HG03442 (cell line): ENCODE results near the gene FRAT2.

Experiments used
- ATAC-seq: cut with Tn5 transposase; IDR thresholded peaks from one replicate; pipeline ENCODE4 v1.9.1; 2021; ENCODE audit warnings: mild to moderate bottlenecking, moderate library complexity; ENCODE audit not compliant: unreplicated experiment

The FRAT2 gene

DNA sequence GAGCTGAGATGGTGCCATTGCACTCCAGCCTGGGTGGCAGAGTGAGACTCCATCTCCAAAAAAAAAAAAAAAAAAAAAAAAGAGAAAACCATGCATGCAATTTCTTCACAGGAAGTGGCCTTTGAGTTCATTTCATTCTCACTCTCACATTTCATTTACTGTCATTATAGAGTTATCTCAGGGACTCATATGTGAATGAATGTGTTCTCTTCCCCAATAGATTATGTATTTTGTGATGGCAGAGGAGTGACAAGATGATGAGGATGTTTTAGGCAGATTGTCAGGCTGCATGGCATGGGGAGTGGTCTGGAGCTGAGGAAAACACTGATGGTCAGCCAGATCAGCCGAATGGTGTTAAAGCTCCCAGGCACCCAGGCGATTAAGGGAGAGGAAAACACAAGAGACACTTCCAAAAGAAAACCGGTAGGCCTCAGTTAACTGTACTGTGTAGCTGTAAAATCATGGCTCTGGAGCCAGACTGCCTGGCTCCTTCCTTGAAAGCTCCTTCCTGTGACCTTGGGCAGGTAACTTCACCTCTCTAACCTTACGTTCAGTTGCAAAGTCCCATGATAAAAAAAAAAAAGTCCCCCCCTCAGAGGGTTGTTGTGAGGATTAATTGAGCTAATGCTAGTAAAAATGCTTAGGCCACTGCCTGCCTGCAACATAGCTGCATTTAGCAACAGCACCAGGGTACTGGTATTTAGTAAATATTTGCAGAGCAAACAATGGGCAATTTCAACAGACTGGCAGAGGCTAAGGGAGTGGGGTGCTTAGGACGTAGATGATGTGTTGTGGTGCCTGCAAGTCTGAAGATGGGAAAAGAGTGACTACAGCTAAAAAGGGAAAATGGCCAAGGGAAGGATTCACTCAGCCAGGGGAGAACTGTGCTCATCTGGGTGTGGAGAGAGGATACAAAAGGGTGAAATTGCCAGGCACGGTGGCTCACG lies 6.9 kb downstream of the FRAT2 start:
- no peak for ATAC-seq

GRCh38 chr10:97325754-97326153 lies 8.8 kb downstream of the FRAT2 start:
- no peak for ATAC-seq

- ATAC-seq, result no peak
Observed at GRCh38 chr10:97323501-97323900, 11.0 kb downstream of the FRAT2 start.

- no peak for ATAC-seq
Observed at GRCh38 chr10:97321804-97322190, 12.7 kb downstream of the FRAT2 start.

DNA sequence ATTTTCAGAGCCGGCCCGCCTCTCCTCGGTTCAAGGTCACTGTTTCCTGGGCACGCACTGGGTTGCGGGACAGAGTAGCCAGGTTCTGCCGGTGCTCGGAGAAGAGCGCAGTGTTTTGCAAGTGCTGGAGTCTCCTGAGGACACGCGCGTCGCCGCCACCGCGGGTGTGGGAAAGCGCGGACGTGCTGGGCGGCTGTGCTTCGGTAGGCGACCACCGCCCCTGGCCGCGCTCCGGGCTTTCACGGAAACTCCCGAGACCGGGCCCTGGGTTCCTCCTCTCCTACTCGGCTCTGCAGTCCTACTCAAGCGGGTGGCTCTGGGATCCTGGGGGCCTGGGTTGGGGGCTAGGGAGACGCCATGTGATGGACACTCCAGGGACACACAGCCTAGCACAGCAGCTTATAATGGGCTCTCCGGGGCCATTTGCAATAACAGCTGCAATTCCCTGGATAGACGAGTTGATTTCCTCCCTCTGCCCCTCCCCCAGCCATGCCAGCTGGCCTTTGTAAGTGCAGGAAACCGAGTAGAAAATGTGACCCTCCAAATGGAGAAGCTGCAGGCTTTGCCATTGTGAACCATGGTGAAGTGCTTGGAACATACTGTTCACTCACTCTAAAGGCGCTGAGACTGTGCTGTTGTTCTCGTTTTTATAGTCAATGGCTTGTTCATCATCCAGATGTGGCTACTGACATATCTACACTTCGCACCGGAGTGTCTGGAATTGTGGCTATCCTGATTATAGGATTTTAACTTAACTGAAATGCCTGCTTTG lies 13.3 kb downstream of the FRAT2 start:
- ATAC-seq, result no peak

DNA sequence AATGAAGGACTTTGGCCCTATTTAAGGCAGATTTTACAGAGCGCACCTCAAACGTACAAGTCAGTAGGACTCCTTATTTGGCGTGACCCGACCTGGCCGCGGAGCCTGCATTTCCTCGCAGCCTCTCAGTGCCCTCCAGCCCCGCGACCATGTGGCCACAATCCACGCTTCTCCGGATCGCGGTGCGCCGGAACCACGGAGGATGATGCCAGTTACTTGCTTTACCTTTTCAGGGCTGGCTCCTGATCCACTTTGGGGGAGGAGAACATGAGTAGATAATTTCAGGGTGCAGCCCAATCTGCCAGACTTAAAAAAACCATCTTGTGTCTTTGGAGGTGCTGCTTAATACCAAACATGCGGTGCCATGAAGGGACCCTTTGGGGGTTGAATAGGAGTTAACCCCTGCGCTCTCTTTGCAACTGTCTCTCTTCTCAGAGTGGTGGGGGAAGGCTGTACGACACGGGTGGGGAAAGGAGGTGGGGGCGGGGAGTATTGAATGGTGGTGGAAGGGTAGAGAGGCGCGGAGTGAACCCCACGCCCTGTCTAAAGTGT lies 14.0 kb downstream of the FRAT2 start:
- ATAC-seq, result no peak

DNA sequence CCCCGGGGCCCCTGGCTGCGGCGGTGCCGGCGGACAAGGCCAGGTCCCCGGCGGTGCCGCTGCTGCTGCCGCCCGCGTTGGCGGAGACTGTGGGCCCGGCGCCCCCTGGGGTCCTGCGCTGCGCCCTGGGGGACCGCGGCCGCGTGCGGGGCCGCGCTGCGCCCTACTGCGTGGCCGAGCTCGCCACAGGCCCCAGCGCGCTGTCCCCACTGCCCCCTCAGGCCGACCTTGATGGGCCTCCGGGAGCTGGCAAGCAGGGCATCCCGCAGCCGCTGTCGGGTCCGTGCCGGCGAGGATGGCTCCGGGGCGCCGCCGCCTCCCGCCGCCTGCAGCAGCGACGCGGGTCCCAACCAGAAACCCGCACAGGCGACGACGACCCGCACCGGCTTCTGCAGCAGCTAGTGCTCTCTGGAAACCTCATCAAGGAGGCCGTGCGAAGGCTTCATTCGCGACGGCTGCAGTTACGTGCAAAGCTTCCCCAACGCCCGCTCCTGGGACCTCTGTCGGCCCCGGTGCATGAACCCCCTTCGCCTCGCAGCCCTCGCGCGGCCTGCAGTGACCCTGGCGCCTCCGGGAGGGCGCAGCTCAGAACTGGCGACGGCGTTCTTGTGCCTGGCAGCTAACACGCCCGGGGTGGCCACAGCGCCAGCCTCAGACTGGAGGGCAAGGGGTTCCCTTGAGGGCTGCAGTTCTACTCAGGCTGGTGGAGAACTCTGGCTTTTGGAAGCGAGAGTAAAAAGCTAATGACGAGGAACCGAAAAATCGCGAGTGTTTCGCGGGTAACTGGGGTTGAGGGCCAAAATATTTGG lies 14.7 kb downstream of the FRAT2 start:
- ATAC-seq, result peak; percentile 22

DNA sequence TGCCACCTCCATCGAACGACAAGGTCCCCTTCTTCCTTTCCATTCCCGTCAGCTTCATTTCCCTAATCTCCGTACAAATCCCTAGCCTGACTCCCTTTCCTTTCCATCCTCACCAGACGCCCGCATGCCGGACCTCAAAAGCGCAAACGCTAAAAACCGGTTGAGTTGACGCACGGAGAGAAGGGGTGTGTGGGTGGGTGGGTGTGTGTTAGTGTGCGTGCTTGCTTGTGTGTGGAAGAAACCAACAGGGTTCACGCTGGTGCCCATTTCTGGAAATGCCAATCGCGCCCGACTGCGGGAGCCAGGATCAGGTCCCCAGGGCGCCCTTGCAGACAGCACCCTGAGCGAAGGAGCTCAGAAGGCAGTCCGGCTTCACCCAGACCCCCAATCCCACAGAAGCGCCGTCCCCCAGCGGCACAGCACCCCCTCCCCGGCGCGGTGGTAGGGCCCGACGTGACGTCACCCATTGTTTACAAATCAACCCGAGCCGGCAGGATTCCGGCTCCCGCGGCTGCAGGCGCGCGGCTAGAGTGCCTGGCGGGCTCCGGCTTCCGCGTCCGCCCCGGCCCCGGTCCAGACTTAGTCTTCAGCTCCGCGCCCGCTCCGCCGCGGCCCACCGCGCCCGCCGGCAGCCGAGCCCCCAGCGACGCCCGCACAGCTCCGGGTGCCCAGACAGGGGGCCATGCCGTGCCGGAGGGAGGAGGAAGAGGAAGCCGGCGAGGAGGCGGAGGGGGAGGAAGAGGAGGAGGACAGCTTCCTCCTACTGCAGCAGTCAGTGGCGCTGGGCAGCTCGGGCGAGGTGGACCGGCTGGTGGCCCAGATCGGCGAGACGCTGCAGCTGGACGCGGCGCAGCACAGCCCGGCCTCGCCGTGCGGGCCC lies 15.5 kb downstream of the FRAT2 start, which contains the start of gene FRAT1:
TSS of gene FRAT1 (plus strand) at position 500 of the 880 bp plus-strand sequence. CDS start at position 683, 183 bp downstream.
- peak; percentile 80 for ATAC-seq

GRCh38 chr10:97314671-97315070 lies 19.9 kb downstream of the FRAT2 start:
- ATAC-seq, result no peak

GRCh38 chr10:97312897-97313296 lies 21.6 kb downstream of the FRAT2 start:
- no peak for ATAC-seq

DNA sequence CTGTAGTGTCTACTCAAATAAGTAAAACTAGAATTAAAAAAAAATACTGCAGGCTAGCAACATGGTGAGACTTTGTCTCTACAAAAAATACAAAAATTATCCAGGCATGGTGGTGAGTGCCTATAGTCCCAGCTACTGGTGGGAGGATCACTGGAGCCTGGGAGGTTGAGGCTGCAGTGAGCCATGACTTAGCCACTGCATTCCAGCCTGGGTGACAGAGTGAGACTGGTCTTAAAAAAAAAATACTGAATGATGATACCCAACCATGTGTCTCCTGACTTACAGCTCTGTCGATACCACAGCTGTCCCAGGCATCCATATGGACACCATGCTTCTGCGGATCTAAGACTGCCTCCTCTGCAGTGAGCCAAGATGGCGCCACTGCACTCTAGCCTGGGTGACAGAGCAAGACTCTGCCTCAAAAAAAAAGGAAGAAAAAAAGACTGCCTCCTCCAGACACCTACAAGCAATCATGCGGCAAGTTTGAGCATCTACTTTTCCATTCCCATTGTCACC lies 23.4 kb downstream of the FRAT2 start:
- no peak for ATAC-seq

DNA sequence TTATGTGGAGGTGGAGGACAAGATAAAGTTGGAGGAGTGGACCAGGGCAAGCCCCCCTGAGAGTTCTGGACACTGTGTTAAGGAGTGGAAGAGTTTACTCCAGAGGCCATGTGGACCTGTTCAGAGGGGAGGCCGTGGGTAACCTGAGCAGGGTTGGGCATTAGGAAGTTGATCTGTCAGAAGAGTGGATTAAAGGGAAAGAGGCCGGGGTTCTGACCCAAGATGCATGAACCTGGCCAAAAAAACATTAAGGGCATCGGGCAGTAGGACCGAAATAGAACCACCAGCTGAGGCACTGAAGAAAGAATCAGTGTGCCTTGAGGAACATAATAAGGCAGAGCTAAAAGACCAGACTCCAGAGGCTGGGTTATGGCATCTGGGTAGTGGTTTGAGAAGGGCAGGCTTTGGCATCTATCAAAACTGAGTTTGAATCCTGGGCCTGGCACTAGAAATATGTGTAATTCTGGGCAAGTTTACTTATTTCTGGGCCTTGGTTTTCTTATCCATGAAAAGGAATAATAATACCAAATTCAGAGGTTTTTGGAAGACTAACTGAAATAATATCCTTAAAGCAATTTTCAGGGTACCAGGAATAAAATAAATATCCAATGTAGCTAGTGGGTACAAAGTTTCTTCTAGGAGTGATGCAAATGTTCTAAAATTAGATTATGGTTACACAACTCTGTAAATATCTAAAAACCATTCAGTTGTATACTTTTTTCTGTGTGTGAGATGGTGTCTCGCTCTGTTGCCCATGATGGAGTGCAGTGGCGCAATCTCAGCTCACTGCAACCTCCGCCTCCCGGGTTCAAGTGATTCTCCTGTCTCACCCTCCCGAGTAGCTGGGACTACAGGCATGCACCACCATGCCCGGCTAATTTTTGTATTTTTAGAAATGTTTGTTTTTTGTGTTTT lies 26.4 kb downstream of the FRAT2 start:
- ATAC-seq, result no peak

GRCh38 chr10:97307441-97307840 lies 27.1 kb downstream of the FRAT2 start:
- no peak for ATAC-seq

GRCh38 chr10:97302088-97302791 lies 32.3 kb downstream of the FRAT2 start:
- no peak for ATAC-seq

DNA sequence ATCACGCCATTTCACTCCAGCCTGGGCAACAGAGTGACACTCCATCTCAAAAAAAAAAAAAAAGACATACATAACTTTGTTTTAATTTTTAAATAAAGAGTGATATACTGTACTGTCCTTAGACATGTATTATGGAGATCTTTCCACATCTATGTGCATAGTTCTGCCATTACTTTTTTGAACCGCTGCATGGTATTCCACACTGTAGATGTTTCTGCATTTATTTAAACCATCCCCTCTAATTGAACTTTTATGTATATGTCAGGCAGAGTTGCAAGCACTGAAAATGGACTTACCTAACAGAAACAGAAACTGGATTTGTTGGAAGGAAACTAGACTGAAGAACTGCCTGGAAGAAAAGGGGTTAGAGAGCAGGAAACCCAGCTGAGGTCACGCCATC lies 33.5 kb downstream of the FRAT2 start:
- ATAC-seq, result no peak

GRCh38 chr10:97298223-97298571 lies 36.3 kb downstream of the FRAT2 start:
- ATAC-seq, result no peak

DNA sequence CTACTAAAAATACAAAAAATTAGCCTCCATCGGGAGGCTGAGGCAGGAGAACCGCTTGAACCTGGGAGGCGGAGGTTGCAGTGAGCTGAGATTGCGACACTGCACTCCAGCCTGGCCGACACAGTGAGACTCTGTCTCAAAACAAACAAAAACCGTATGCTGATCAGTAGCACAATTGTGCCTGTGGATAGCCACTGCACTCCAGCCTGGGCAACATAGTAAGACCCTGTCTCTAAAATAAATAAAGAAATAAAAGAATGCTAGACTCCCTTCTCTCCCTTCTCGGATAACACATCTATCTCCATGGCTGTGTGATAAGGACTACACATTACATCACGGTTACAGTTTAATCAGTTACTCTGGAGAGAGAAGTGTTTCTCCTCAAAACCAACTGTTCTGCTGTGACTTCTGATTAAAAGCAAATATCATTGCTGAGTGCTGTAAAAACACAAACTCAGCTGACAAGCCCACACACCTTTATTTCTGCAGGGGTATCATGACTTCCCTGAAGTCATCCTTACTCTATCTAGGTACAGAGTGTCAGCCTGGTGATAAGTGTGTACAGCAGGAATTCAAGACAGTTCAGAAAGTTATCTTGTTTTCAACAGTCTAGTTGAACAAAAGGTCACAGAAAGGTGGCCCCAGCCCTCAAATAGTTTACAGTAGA lies 36.8 kb downstream of the FRAT2 start:
- ATAC-seq, result no peak

DNA sequence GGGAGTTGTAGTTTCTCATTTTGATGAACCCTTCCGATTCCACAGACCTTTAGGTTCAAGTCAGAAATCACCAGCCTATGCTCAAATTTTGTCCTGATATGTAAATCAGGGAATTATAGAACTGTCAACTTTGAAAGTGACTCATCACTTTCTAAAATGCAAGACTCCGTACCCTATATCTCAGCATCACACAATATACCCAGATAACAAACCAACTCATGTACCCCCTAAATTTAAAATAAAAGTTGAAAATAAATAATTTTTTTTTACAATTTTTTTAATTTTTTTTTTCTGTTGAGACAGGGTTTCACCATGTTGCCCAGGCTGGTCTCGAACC lies 41.7 kb downstream of the FRAT2 start:
- ATAC-seq, result no peak
